CD4-positive, alpha-beta T cell treated with Interleukin-6 at 100 ng/mL for 8 hours (primary cell): ENCODE measurements around the gene SMIM45.

Experiments
- DNase-seq: peaks from one replicate; pipeline ENCODE4 v3.0.0-alpha.2; 2020; ENCODE audit warnings: mixed read lengths, low spot score

SMIM45 gene

DNA sequence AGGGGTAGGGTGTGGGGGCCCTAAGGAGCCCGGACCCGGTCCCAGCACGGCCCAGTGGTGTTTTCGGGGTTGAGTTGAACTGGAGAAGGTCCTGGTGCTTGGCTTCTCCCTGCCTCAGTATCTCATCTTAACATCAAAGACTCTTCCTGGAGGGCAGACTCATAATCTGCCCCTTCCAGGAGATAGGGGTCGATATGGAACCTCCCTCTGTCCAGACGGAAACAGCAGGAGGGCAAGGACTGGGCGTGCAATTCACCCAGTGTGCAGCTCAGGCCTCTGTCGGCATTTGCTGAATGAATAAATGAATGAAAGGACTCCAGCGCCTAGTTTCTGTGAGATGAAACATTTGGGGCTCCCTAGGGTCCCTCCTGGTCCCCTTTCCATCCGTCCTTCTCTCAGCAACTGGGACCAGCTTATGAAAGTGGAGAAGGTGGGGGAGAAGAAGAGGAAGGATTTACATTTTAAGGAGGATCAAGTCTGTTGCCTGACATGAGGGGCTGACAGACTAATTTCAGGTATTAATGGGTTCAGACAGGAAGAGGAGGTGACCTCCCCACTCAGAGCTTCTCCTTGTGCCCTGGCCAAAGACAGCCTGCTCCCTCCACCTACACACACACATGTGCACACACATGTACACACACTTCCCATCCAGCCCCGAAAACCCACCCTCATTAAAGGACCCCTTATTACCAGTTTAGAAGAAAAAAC, 36.0 kb upstream of the SMIM45 start:
- DNase-seq, result no peak

- no peak for DNase-seq
These were observed 35.1 kb upstream of the SMIM45 start for GRCh38 chr22:41916745-41917358.

- no peak for DNase-seq
These were observed 34.5 kb upstream of the SMIM45 start for GRCh38 chr22:41917375-41917902.

- DNase-seq, result no peak
These were observed 33.8 kb upstream of the SMIM45 start for GRCh38 chr22:41917903-41918791.

DNA sequence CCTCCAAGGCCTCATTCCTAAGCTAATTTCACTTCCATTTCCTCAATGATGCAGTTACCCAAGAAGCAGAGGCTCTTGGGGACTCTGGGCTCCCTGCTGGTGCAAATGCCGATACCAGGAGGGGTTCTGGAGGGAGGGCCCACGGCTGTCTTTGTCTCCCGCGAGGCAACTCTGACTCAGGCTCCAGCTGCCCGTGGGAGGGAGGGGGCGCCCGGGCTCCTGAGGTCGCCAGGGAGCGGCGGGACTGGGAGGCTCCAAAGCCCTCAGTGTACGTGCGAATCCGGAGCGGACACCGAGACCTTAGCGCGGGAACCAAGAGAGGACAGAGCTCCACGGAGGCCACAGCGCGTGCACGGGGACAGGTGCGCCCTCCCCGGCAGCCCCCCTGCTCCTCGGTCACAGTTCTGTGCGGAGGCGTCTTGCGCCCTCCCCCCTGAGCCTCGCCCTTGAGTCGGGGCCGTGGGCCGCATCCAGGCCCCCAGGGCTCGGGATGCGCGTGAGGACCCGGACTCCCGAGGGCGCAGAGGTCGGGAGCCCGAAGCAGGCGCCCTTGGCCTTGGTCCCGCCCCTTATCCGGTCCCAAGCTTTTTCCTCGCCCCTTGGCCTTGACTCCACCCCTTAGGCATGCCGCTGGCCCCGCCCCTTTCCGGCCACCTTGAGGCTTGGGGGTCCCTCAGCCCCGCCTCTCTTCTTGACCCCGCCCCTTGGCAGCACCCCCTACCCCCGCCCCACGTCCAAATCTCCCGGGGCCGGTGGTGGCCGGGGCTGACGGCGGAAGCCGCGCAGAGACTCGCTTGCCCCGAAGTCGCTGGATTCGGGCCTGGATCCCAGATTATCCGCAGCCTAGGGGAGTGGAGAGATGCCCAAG, 32.4 kb upstream of the SMIM45 start:
- DNase-seq, result no peak

DNA sequence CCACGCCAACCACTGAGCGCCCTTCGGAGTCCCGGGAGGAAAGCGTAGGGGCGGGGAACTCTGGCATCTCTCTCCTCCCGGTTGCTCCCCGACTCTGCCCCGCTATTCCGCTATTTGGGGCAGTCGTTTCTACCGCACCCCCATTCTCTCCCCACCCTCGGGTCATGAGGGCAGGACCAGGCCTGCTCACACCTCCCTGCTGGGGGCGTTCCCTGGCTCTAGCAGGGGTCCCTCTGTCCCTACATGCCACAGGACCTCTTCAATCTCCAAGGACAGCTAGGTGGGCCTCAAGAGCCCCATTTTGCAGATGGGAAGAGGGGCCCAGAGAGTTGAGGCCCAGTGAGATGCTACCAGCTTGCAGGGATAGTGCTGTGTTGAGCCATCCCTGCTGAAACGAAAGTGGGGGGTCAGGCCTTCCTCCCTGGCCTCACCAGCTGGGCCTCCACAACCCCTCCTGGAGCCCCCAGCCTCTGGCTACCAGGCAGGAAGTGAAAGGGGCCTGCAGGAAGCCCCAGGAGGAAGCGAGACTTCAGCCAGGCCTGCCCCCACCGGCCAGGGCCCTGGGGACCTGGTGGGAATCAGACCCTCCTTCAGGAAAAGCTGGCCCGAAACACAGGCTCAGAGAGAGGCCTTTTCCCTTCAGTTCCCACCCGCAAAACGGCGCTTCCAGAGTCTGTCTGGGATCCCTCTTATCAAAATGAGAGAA, 31.5 kb upstream of the SMIM45 start:
- DNase-seq, result no peak

DNA sequence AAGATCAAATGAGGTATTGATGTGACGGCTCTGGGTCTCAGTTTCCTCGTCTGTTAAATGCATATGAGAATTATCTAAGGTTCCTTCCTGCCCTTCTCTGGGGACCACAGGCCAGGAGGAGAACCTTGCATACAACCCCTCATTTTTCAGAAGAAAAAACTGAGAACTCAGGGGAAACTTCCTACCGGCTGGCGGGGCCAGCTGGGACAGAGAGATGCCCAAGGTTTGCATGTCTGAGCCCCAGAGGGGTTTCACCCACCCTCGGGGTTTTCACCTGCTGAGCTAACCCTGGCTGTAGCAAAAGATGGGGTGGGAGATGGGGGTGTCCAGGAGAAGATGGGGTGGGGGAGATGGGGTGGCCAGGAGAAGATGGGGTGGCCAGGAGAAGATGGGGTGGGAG, 29.6 kb upstream of the SMIM45 start:
- no peak for DNase-seq

GRCh38 chr22:41922940-41923594, 28.9 kb upstream of the SMIM45 start:
- no peak for DNase-seq

DNA sequence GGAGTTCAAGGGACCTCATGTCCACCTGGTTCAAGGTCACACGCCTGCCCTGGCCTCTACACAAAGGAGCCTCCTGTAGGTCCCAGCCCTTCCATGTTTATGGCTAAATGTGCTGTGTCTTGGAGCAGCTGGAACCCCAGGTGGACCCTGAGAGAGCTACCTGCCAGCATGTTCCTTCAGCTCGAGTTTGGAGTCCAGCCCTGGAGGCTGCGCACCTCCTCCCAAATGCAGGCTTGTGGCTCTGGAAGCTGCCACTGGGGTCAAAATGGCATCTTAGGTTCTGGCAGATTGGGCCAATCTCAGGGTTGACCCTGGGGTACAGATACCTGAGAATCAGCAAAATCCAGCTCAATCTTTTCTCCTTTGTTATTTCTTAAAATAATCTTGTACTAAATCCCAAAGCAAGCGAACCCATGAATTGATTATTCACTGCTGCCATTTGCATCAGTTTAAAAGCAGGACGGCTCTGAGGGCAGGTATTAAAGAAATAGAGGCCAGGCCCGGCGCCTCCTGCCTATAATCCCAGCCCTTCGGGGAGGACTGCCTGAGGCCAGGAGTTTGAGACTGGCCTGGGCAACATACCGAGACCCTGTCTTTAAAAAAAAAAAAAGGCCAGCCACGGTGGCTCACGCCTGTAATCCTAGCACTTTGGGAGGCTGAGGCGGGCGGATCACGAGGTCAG, 28.2 kb upstream of the SMIM45 start:
- DNase-seq, result no peak

- DNase-seq, result peak; percentile 68
These were observed 26.0 kb upstream of the SMIM45 start for GRCh38 chr22:41925783-41926460.

- DNase-seq, result no peak
These were observed 24.1 kb upstream of the SMIM45 start for GRCh38 chr22:41927813-41928212.

- DNase-seq, result no peak
These were observed 23.1 kb upstream of the SMIM45 start for GRCh38 chr22:41928593-41929417.

GRCh38 chr22:41929418-41929810, 22.5 kb upstream of the SMIM45 start:
- DNase-seq, result no peak

GRCh38 chr22:41931701-41932269, 20.2 kb upstream of the SMIM45 start:
- DNase-seq, result no peak

DNA sequence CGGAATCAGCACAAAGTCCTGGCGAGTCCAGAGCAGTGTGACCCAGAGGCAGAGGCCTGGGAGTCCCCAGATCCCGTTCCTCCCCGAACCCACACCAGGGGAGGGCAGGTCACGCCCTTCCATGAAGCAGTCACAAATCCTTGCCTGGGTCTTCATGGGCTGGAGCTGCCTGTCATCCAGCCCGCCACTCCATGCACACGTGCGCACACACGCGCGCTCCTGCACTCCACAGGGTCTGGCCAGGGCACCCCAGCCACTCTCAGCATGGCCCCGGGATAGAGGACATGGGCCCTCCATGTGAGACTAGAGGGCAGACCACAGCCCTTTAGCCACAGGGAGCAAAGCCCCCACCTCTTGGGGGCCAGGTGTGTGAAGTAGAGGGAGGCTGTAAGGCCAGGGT, 19.6 kb upstream of the SMIM45 start:
- DNase-seq, result no peak

- DNase-seq, result no peak
These were observed 18.4 kb upstream of the SMIM45 start for GRCh38 chr22:41933411-41934177.

- no peak for DNase-seq
These were observed 17.5 kb upstream of the SMIM45 start for GRCh38 chr22:41934284-41935014.
